ENCODE data around the gene CITED1.

Gene CITED1

DNA sequence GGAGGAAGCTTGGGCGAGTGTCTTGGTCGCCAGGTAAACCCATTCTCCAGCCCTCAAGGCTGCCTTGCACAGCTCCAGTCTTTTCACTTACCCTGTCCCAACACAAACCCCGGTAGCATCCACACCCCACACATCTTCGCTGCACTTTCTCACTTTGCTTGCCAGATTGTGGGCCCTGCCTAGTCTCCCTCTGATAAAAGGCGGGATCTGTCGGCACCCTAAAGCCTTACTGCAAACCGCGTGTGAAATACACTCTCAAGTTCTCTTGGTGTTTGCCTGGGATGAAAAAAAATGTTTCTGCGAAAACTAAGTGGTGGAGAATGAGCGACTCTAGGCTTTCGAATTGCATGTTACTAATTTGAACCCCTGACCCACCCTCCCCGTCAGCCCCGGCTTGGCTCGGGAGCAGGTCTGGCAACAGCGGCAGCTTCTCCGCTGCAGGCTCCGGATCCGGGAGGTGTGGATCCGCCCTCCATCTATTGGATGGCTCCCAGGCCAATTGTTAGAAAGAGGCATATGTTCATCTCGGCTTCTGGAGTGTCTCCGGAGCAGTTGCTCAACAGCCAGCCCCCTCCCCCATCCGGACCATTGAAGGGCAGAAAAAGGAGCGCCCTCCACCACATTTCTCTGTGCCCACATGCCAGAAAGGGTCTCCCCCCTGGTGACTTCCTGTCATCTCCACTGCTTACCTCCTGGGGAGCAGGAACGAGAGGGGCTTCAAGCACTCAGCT is 3.0 kb upstream of the CITED1 start:
- peak; percentile 53 for DNase-seq

DNA sequence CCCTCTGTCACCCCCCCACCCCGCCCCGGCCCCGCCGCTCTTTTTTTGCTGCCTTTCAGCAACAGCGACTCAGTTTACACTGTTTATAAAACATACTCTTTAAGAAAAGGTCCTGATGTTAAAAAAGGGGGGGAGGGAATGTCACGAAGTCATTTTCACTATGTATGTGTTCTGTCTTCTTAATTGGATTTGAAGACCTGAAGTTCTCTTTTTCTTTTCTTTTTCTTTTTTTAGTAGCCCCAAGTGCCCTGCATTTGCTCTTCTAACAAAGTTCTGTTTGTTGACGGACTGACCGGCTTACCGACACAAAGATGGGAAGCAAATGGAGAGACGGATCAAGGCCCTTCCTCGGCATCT is 2.5 kb upstream of the CITED1 start:
- no peak for DNase-seq

GRCh38 chrX:72307646-72308051 is 1.9 kb upstream of the CITED1 start:
- no peak for DNase-seq

GRCh38 chrX:72306851-72307645 is 1.3 kb upstream of the CITED1 start:
- DNase-seq, result peak; percentile 28

GRCh38 chrX:72306085-72306801 is 529 bp upstream of the CITED1 start:
- no peak for DNase-seq

GRCh38 chrX:72304877-72305276 is 837 bp downstream of the CITED1 start:
- no peak for DNase-seq

- no peak for DNase-seq
Measured at GRCh38 chrX:72301781-72302180, 3.9 kb downstream of the CITED1 start.

DNA sequence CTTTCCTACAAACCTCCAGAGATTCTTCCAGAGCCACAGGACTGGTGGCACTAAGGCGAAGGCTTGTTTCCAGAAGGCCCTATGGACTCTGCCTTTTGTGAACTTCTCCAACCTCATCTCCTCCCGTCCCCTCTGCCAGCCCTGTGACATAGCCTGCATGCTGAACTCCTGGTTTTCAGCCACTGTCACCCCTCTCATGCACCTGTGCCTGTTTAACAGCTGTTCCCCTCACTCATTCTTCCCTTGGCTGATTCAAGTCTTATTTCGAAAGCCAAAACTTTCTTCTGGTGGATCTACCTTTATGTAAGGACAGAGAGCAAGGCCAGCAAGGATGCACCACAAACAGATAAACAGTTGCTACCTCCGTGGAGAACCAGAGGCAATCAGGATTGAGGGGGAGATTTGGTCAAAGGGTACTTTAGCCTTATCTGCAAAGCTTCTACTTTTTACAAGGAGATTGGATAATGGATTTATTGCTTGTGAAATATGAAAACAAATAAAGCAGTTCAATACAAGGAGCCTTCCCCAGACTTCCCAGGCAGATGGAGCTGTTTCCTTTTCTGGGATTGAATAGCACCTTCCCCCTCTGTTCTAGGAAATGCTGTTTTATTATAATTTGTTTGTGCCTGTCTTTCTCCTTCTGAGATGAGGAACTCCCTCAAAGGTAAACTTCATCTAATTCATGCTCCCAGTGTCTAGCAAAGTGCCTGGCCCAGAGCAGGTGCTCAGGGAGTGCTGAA is 5.7 kb downstream of the CITED1 start:
- DNase-seq, result no peak

GRCh38 chrX:72297953-72298730 is 7.6 kb downstream of the CITED1 start:
- no peak for DNase-seq

DNA sequence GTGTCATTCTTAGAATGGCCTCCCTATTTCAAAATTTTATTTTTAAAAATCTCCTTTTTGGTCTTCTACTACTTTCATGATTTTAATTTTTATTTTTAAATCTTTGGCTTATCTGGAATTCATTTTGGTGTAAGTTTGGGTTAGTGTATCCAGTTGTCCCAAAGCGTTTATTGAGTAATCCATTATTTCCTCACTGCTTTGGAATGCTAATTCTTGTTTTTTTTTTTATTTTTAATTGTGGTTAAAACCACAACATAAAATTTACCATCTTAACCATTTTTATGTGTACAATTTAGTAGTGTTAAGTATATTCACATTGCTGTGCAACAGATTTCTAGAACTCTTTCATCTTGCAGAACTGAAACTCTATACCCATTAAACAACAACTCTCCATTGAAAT is 8.7 kb downstream of the CITED1 start:
- no peak for DNase-seq

- DNase-seq, result no peak
Measured at GRCh38 chrX:72295745-72296144, 10.0 kb downstream of the CITED1 start.

- no peak for DNase-seq
Measured at GRCh38 chrX:72294497-72294896, 11.2 kb downstream of the CITED1 start.

GRCh38 chrX:72282302-72282701 is 23.4 kb downstream of the CITED1 start:
- DNase-seq, result no peak

GRCh38 chrX:72280321-72280845 is 25.3 kb downstream of the CITED1 start:
- no peak for DNase-seq

DNA sequence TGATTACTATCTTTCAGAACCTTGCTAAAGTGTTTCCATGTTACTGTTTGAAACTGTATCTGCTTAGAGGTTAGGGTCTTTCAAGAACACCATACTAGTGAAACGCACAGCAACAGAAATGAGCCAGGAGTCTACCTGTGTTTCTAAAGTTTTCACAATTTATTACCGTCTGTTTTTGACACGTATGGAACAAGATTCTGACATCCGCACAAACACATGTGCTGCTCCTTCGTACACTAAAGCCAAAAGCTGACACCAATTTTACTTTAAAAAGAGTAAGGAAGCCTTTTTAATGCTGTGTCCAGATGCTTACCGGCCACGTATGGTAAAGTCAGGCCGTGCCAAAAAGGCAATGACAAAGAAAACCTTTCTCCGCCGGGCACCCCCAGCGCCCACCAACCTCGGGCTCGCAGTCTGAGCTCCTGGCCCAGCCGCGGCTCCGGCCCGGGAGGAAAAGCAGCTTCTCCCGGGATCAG is 29.2 kb downstream of the CITED1 start:
- DNase-seq, result no peak

DNA sequence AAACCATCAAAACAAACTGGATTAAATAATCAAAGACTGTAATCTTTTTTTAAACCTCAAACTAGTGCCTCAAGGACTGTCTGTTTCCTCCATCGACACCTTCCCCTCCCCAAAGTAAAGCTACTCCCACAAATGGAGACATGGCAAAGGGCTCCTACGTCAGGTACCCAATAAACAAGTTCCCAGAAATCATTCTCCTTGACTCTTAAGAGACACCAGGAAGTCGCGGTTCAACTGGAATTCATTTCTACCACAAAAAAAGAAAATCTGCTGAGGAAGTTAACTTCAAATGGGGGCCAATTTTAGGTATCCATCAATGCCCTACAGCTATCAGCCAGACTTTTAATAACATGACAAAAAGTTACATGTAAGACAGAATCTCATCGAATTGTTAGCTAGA is 31.2 kb downstream of the CITED1 start:
- no peak for DNase-seq

- DNase-seq, result no peak
Measured at GRCh38 chrX:72273718-72274117, 32.0 kb downstream of the CITED1 start.

DNA sequence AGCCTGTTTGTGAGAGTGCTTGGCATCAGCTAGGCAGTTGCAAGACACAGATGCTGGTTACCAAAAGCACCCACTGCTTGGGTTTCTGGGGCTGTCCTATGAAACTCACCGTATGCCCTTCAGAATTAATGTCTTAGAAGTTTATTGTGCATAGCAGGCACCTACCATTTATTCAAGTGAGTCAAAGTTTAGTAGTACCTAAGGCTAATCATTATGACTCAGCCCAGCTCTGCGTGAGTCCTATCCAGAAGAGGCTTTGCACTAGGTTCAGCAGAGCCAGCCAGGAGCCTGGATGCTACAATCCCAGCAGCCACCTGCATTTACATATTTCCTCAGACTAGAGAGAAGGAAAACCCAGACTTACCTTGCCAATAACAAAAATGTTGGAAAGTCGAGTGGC is 32.8 kb downstream of the CITED1 start:
- DNase-seq, result no peak

DNA sequence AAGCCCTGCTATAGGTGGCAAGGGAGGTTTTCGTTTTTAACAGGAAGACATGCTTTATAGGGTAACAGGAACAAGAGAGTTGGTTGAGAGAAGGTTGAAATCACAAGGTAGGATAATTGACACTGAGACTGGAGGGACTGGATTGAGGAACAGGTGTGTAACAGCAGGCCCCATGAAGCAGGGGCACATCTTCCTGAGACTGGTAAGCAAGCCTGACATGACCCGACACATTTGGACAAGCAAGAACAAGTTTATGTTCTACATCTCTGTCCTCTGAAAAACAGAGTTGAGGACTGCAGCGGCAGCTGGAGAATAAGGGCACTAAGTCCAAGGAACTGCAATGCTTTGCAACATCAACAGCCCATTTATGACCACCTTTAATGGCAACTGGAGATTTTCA is 33.9 kb downstream of the CITED1 start:
- no peak for DNase-seq

DNA sequence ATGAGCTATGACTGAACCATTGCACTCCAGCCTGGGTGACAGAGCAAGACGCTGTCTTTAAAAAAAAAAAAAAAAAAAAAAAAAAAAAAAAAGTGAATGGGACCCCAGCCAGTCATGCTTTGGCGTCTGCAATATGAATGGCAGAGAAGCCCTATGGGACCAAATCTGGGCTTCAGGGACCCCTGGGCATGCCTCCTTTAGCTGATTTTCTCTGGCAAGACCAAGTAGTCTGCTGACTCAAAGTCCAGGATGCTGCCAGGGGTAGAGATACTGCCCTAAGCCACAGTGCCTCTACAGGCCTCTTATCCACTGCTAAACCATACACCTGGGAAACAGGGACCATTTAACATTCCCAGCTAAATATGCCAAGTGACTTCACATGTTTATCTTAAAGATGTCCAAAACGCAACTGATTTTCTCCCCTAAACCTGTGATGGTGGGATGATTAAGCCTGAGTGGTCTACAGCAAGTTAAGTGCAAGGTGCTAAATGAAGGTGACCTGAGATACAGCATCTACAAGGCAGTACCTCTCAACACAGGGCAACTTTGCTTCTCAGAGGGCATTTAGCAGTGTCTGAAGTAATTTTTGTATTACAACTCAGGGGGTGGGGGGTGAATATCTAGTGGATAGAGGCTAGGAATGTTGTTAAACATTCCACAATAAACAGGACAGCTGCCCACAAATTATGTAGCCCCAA is 34.5 kb downstream of the CITED1 start:
- DNase-seq, result no peak

DNA sequence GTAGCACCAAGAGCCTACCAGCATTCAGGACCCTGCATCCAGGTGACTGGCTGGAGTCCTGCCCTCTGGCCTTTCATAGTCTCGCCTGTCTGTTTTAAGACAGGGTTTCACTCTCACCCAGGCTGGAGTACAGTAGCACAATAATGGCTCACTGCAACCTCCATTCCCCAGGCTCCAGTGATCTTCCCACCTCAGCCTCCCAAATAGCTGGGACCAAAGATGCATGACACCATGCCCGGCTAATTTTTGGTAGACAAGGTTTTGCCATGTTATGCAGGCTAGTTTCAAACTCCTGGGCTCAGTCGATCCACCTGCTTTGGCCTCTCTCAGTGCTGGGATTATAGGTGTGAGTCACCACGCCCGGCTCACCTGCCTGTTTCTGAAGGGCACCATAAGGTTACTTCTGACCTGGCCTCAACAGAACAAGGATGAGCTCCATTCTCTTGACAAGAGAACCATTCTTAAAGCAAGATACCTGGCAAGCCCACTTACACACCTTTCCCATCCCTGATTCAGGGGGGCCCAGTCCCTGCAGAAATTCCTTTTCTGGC is 35.3 kb downstream of the CITED1 start:
- no peak for DNase-seq
